ENCODE results near the gene LMLN.

Gene LMLN

GRCh38 chr3:197997936-197998335 lies 37.9 kb downstream of the LMLN start:
- TF ChIP-seq SUZ12 (IDR thresholded peaks at IDR 0.05; ENCODE audit: extremely low read depth, insufficient read depth, insufficient read length) = no peak
- no peak for TF ChIP-seq YY1 (IDR thresholded peaks at IDR 0.05; ENCODE audit: insufficient read depth, insufficient read length)
- no peak for TF ChIP-seq ZNF274 (IDR thresholded peaks at IDR 0.05; ENCODE audit: low read depth, low read length)
- peaks cover 10% of the 10 kb centered on the region for H3K36me3 ChIP-seq (ENCODE audit: insufficient read depth, insufficient read length, low read length)
- H3K4me1 ChIP-seq (ENCODE audit: insufficient read depth, insufficient read length) = no peaks in the 10 kb centered on the region
- no peaks in the 10 kb centered on the region for H3K9me3 ChIP-seq (ENCODE audit: insufficient read depth, low read length)
- DNase-seq (ENCODE audit: low read depth, low spot score) = no peak
- H3K4me3 ChIP-seq (ENCODE audit: insufficient read length, low read depth) = no peak overlapping the region
- H3K27me3 ChIP-seq (ENCODE audit: insufficient read depth, insufficient read length) = no peaks in the 10 kb centered on the region
- H3K9ac ChIP-seq (ENCODE audit: insufficient read length, low read depth) = no peak overlapping the region

DNA sequence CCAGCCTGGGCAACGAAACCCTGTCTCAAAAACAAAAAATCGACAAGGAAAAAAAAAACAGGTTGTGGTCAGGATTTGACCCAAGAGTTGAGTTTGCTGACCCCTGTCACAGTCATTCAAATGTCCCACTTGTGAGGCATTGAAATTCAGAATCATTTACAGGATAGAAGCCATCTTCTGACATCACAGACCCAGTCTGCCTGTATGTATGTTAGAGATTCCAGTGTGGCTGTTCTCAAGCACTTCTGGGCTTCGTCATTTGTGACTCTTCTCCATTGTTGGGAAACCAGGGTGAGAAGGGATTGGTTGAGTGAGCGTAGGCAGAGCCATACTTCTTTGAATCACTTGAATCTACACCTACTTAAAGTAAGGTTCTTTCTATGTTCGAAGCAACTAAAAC lies 57.1 kb downstream of the LMLN start:
- Histone ChIP-seq H3K36me3 (ENCODE audit: insufficient read depth, insufficient read length, low read length) (no peaks in the 10 kb centered on the region), H3K9me3 (ENCODE audit: insufficient read depth, low read length) (no peaks in the 10 kb centered on the region), H3K9ac (ENCODE audit: insufficient read length, low read depth) (no peak overlapping the region), H3K4me1 (ENCODE audit: insufficient read depth, insufficient read length) (no peaks in the 10 kb centered on the region), H3K27me3 (ENCODE audit: insufficient read depth, insufficient read length) (no peaks in the 10 kb centered on the region), H3K4me3 (ENCODE audit: insufficient read length, low read depth) (no peak overlapping the region)
- DNase-seq (ENCODE audit: low read depth, low spot score) = peak; percentile 63
- TF ChIP-seq ZNF274 (IDR thresholded peaks at IDR 0.05; ENCODE audit: low read depth, low read length) (no peak), SUZ12 (IDR thresholded peaks at IDR 0.05; ENCODE audit: extremely low read depth, insufficient read depth, insufficient read length) (no peak), YY1 (IDR thresholded peaks at IDR 0.05; ENCODE audit: insufficient read depth, insufficient read length) (no peak)

DNA sequence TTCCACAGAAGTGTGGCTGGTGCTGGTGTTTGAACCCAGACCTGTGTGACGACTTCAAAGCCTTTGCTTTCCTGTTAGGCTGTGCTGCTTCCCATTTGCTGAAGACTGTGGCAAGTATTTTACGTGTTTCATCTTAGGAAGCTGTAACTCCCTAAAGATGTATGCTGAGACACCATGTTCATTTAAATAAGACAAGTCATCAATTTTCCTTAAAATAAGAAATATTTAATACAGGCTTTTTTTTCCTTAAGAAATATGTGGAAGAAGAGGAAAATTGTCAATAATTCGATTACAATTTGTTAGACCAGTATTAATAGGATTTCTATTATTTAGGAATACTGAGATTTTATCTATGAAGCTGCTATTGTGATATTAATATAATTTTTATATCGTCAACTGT lies 58.4 kb downstream of the LMLN start:
- no peaks in the 10 kb centered on the region for H3K9me3 ChIP-seq (ENCODE audit: insufficient read depth, low read length)
- H3K27me3 ChIP-seq (ENCODE audit: insufficient read depth, insufficient read length) = no peaks in the 10 kb centered on the region
- no peak for DNase-seq (ENCODE audit: low read depth, low spot score)
- TF ChIP-seq SUZ12 (IDR thresholded peaks at IDR 0.05; ENCODE audit: extremely low read depth, insufficient read depth, insufficient read length) = no peak
- no peak for TF ChIP-seq YY1 (IDR thresholded peaks at IDR 0.05; ENCODE audit: insufficient read depth, insufficient read length)
- no peak for TF ChIP-seq ZNF274 (IDR thresholded peaks at IDR 0.05; ENCODE audit: low read depth, low read length)
- H3K36me3 ChIP-seq (ENCODE audit: insufficient read depth, insufficient read length, low read length) = peaks cover 3% of the 10 kb centered on the region
- no peak overlapping the region for H3K4me3 ChIP-seq (ENCODE audit: insufficient read length, low read depth)
- no peaks in the 10 kb centered on the region for H3K4me1 ChIP-seq (ENCODE audit: insufficient read depth, insufficient read length)
- no peak overlapping the region for H3K9ac ChIP-seq (ENCODE audit: insufficient read length, low read depth)

GRCh38 chr3:198019115-198019514 lies 59.1 kb downstream of the LMLN start:
- no peaks in the 10 kb centered on the region for H3K4me1 ChIP-seq (ENCODE audit: insufficient read depth, insufficient read length)
- no peaks in the 10 kb centered on the region for H3K9me3 ChIP-seq (ENCODE audit: insufficient read depth, low read length)
- TF ChIP-seq SUZ12 (IDR thresholded peaks at IDR 0.05; ENCODE audit: extremely low read depth, insufficient read depth, insufficient read length) = no peak
- no peak for TF ChIP-seq YY1 (IDR thresholded peaks at IDR 0.05; ENCODE audit: insufficient read depth, insufficient read length)
- no peak for TF ChIP-seq ZNF274 (IDR thresholded peaks at IDR 0.05; ENCODE audit: low read depth, low read length)
- DNase-seq (ENCODE audit: low read depth, low spot score) = no peak
- no peak overlapping the region for H3K9ac ChIP-seq (ENCODE audit: insufficient read length, low read depth)
- no peak overlapping the region for H3K4me3 ChIP-seq (ENCODE audit: insufficient read length, low read depth)
- H3K27me3 ChIP-seq (ENCODE audit: insufficient read depth, insufficient read length) = no peaks in the 10 kb centered on the region
- peaks cover 3% of the 10 kb centered on the region for H3K36me3 ChIP-seq (ENCODE audit: insufficient read depth, insufficient read length, low read length)

GRCh38 chr3:198021320-198021719 lies 61.3 kb downstream of the LMLN start:
- Histone ChIP-seq H3K9ac (ENCODE audit: insufficient read length, low read depth) (no peak overlapping the region), H3K4me1 (ENCODE audit: insufficient read depth, insufficient read length) (no peaks in the 10 kb centered on the region), H3K27me3 (ENCODE audit: insufficient read depth, insufficient read length) (no peaks in the 10 kb centered on the region), H3K4me3 (ENCODE audit: insufficient read length, low read depth) (no peak overlapping the region), H3K36me3 (ENCODE audit: insufficient read depth, insufficient read length, low read length) (peaks cover 3% of the 10 kb centered on the region), H3K9me3 (ENCODE audit: insufficient read depth, low read length) (no peaks in the 10 kb centered on the region)
- no peak for DNase-seq (ENCODE audit: low read depth, low spot score)
- TF ChIP-seq ZNF274 (IDR thresholded peaks at IDR 0.05; ENCODE audit: low read depth, low read length) = no peak
- no peak for TF ChIP-seq YY1 (IDR thresholded peaks at IDR 0.05; ENCODE audit: insufficient read depth, insufficient read length)

- Histone ChIP-seq H3K36me3 (ENCODE audit: insufficient read depth, insufficient read length, low read length) (peaks cover 3% of the 10 kb centered on the region), H3K4me3 (ENCODE audit: insufficient read length, low read depth) (no peak overlapping the region), H3K4me1 (ENCODE audit: insufficient read depth, insufficient read length) (no peaks in the 10 kb centered on the region), H3K27me3 (ENCODE audit: insufficient read depth, insufficient read length) (no peaks in the 10 kb centered on the region), H3K9ac (ENCODE audit: insufficient read length, low read depth) (no peak overlapping the region), H3K9me3 (ENCODE audit: insufficient read depth, low read length) (no peaks in the 10 kb centered on the region)
- TF ChIP-seq SUZ12 (IDR thresholded peaks at IDR 0.05; ENCODE audit: extremely low read depth, insufficient read depth, insufficient read length) (no peak), YY1 (IDR thresholded peaks at IDR 0.05; ENCODE audit: insufficient read depth, insufficient read length) (no peak), ZNF274 (IDR thresholded peaks at IDR 0.05; ENCODE audit: low read depth, low read length) (no peak)
- no peak for DNase-seq (ENCODE audit: low read depth, low spot score)
These were observed 62.6 kb downstream of the LMLN start for GRCh38 chr3:198022604-198023003.

GRCh38 chr3:198025644-198026043 lies 65.6 kb downstream of the LMLN start:
- no peak for DNase-seq (ENCODE audit: low read depth, low spot score)
- no peaks in the 10 kb centered on the region for H3K9me3 ChIP-seq (ENCODE audit: insufficient read depth, low read length)
- no peaks in the 10 kb centered on the region for H3K27me3 ChIP-seq (ENCODE audit: insufficient read depth, insufficient read length)
- H3K4me3 ChIP-seq (ENCODE audit: insufficient read length, low read depth) = no peak overlapping the region
- no peak overlapping the region for H3K9ac ChIP-seq (ENCODE audit: insufficient read length, low read depth)
- H3K4me1 ChIP-seq (ENCODE audit: insufficient read depth, insufficient read length) = peaks cover under 1% of the 10 kb centered on the region
- H3K36me3 ChIP-seq (ENCODE audit: insufficient read depth, insufficient read length, low read length) = peaks cover 3% of the 10 kb centered on the region
- TF ChIP-seq YY1 (IDR thresholded peaks at IDR 0.05; ENCODE audit: insufficient read depth, insufficient read length) (no peak), SUZ12 (IDR thresholded peaks at IDR 0.05; ENCODE audit: extremely low read depth, insufficient read depth, insufficient read length) (no peak), ZNF274 (IDR thresholded peaks at IDR 0.05; ENCODE audit: low read depth, low read length) (no peak)

GRCh38 chr3:198026620-198027019 lies 66.6 kb downstream of the LMLN start:
- Histone ChIP-seq H3K9me3 (ENCODE audit: insufficient read depth, low read length) (no peaks in the 10 kb centered on the region), H3K36me3 (ENCODE audit: insufficient read depth, insufficient read length, low read length) (peaks cover 3% of the 10 kb centered on the region), H3K27me3 (ENCODE audit: insufficient read depth, insufficient read length) (no peaks in the 10 kb centered on the region), H3K4me3 (ENCODE audit: insufficient read length, low read depth) (no peak overlapping the region), H3K4me1 (ENCODE audit: insufficient read depth, insufficient read length) (peaks cover 2% of the 10 kb centered on the region), H3K9ac (ENCODE audit: insufficient read length, low read depth) (no peak overlapping the region)
- no peak for TF ChIP-seq SUZ12 (IDR thresholded peaks at IDR 0.05; ENCODE audit: extremely low read depth, insufficient read depth, insufficient read length)
- no peak for TF ChIP-seq ZNF274 (IDR thresholded peaks at IDR 0.05; ENCODE audit: low read depth, low read length)
- DNase-seq (ENCODE audit: low read depth, low spot score) = no peak
